KMS-11 (cell line): ENCODE measurements around the gene TRIM54.

Source experiments
- H2AFZ ChIP-seq: fragments of 200-600 bp; sonication (generic); 2 replicates; pipeline ENCODE4 v1.6.1; 2016; ENCODE audit warnings: antibody characterized with exemption, mixed run types, low read depth
- H3K27ac ChIP-seq: fragments of 200-600 bp; sonication (generic); 2 replicates; pipeline ENCODE4 v1.6.1; 2016; ENCODE audit warnings: mild to moderate bottlenecking, mixed run types
- H3K27me3 ChIP-seq: fragments of 200-600 bp; sonication (generic); 2 replicates; pipeline ENCODE4 v1.6.1; 2017; ENCODE audit warnings: mild to moderate bottlenecking, low read depth, mixed run types, moderate library complexity; ENCODE audit not compliant: insufficient read depth
- H3K36me3 ChIP-seq: fragments of 200-600 bp; sonication (generic); 2 replicates; pipeline ENCODE4 v1.6.1; 2017; ENCODE audit warnings: mild to moderate bottlenecking, mixed run types; ENCODE audit not compliant: insufficient read depth
- H3K4me1 ChIP-seq: fragments of 200-600 bp; sonication (generic); 2 replicates; pipeline ENCODE4 v1.6.1; 2016; ENCODE audit warnings: mild to moderate bottlenecking, low read depth, mixed run types; ENCODE audit not compliant: poor library complexity, severe bottlenecking
- H3K4me2 ChIP-seq: fragments of 200-600 bp; sonication (generic); 2 replicates; pipeline ENCODE4 v1.7.0; 2016; ENCODE audit warnings: mild to moderate bottlenecking, mixed run types
- H3K4me3 ChIP-seq: fragments of 200-600 bp; sonication (generic); IDR thresholded peaks from 2 replicates; pipeline ENCODE4 v1.6.1; 2017; ENCODE audit warnings: low read depth, low read length, mixed read lengths; ENCODE audit not compliant: insufficient read depth
- H3K79me2 ChIP-seq: fragments of 200-600 bp; sonication (generic); 2 replicates; pipeline ENCODE4 v1.6.1; 2016; ENCODE audit warnings: low read depth, mixed run types; ENCODE audit not compliant: insufficient read depth
- H3K9ac ChIP-seq: fragments of 200-600 bp; sonication (generic); 2 replicates; pipeline ENCODE4 v1.6.1; 2016; ENCODE audit warnings: mild to moderate bottlenecking, mixed run types
- H4K20me1 ChIP-seq: fragments of 200-600 bp; sonication (generic); 2 replicates; pipeline ENCODE4 v1.6.1; 2016; ENCODE audit warnings: mild to moderate bottlenecking, mixed run types; ENCODE audit not compliant: insufficient read depth
- CTCF ChIP-seq: fragments of 200-600 bp; sonication (generic); conservative IDR thresholded peaks from 2 replicates; pipeline ENCODE4 v1.6.1; 2017; ENCODE audit warnings: low read depth, mild to moderate bottlenecking, antibody characterized with exemption, low read length, moderate library complexity, mixed read lengths

The TRIM54 gene

GRCh38 chr2:27307287-27307544 is 25.0 kb downstream of the TRIM54 start:
- no peak overlapping the region for H2AFZ ChIP-seq
- no peaks in the 10 kb centered on the region for H3K27me3 ChIP-seq
- TF ChIP-seq CTCF = no peak
- H4K20me1 ChIP-seq = no peaks in the 10 kb centered on the region
- no peaks in the 10 kb centered on the region for H3K36me3 ChIP-seq
- peaks cover 7% of the 10 kb centered on the region for H3K4me1 ChIP-seq
- H3K4me3 ChIP-seq = no peak overlapping the region
- no peak overlapping the region for H3K27ac ChIP-seq
- no peaks in the 10 kb centered on the region for H3K79me2 ChIP-seq
- H3K4me2 ChIP-seq = no peak overlapping the region
- no peak overlapping the region for H3K9ac ChIP-seq

- H3K27ac ChIP-seq = no peak overlapping the region
- no peak overlapping the region for H3K9ac ChIP-seq
- no peaks in the 10 kb centered on the region for H4K20me1 ChIP-seq
- H3K4me2 ChIP-seq = no peak overlapping the region
- no peaks in the 10 kb centered on the region for H3K27me3 ChIP-seq
- no peaks in the 10 kb centered on the region for H3K79me2 ChIP-seq
- no peak overlapping the region for H3K4me3 ChIP-seq
- no peaks in the 10 kb centered on the region for H3K36me3 ChIP-seq
- H3K4me1 ChIP-seq = peaks cover 4% of the 10 kb centered on the region
- no peak overlapping the region for H2AFZ ChIP-seq
- TF ChIP-seq CTCF = no peak
Observed at GRCh38 chr2:27307545-27308358, 25.5 kb downstream of the TRIM54 start.

GRCh38 chr2:27308359-27308881 is 26.2 kb downstream of the TRIM54 start, which contains the start of gene UCN:
TSS of gene UCN (minus strand) at chr2:27308445. CDS start at chr2:27307895, 550 bp downstream.
- Histone ChIP-seq H3K79me2 (no peaks in the 10 kb centered on the region), H3K27me3 (no peaks in the 10 kb centered on the region), H4K20me1 (no peaks in the 10 kb centered on the region), H3K4me2 (no peak within 1 kb of the TSS), H2AFZ (no peak within 1 kb of the TSS), H3K36me3 (no peaks in the 10 kb centered on the region), H3K4me3 (no peak within 1 kb of the TSS), H3K4me1 (no peaks in the 10 kb centered on the region), H3K9ac (no peak within 1 kb of the TSS), H3K27ac (no peak within 1 kb of the TSS)
- TF ChIP-seq CTCF = no peak

- TF ChIP-seq CTCF = no peak
- no peaks in the 10 kb centered on the region for H4K20me1 ChIP-seq
- H3K4me2 ChIP-seq = no peak overlapping the region
- H3K27ac ChIP-seq = no peak overlapping the region
- no peaks in the 10 kb centered on the region for H3K79me2 ChIP-seq
- no peak overlapping the region for H2AFZ ChIP-seq
- H3K4me1 ChIP-seq = no peaks in the 10 kb centered on the region
- no peak overlapping the region for H3K9ac ChIP-seq
- H3K36me3 ChIP-seq = no peaks in the 10 kb centered on the region
- H3K4me3 ChIP-seq = no peak overlapping the region
- H3K27me3 ChIP-seq = no peaks in the 10 kb centered on the region
Observed at GRCh38 chr2:27309651-27310050, 27.4 kb downstream of the TRIM54 start.
